HCT116 (cell line): ENCODE data around the gene LRRC3. TPM values are rescaled to one million over a fixed set of nuclear protein-coding genes. Genes with fewer than 3 reads are reported as not detected.

Experiments
- ATAC-seq: fragments of 200-7000 bp; cut with Tn5 transposase; 2 replicates; pipeline ENCODE4 v1.9.1; 2020; ENCODE audit warnings: mild to moderate bottlenecking, moderate library complexity
- BruUV-seq: library from RNA; stranded (reverse); fragments of 400-500 nt; replicated peaks from 2 replicates; lab custom pipeline; 2021; lab: Mats Ljungman, UMichigan
- CTCF ChIA-PET: fragments of 300-600 bp; sonication (Branson Sonifier 250); formaldehyde crosslinking; loops from one replicate; lab custom pipeline; 2021; ENCODE audit warnings: antibody characterized with exemption; lab: Charles Lee
- POLR2A ChIA-PET: fragments of 300-600, 350-600 bp; sonication (Branson Sonifier 250); formaldehyde crosslinking; loops from one replicate; lab custom pipeline; 2021; ENCODE audit warnings: antibody characterized with exemption; lab: Charles Lee
- RAD21 ChIA-PET, 2 experiments: fragments of 300-600 bp; sonication (Branson Sonifier 250); formaldehyde crosslinking; loops; one replicate each; lab custom pipeline; 2023; ENCODE audit warnings: low total read pairs in 2 of 2; ENCODE audit not compliant: uncharacterized antibody in 2 of 2, unreplicated experiment in 2 of 2, low non-redundant PET in 1 of 2; lab: Charles Lee
- DNase-seq: peaks from one replicate; pipeline ENCODE4 v3.0.0-alpha.2; 2010; ENCODE audit warnings: low read depth, low spot score
- H2AFZ ChIP-seq: fragments of 200-600 bp; shearing (Covaris generic), sonication (generic); 2 replicates; pipeline ENCODE4 v1.6.1; 2017; ENCODE audit warnings: low read depth, mixed run types, mixed read lengths, antibody characterized with exemption, low read length; ENCODE audit not compliant: poor library complexity, severe bottlenecking
- H3K27ac ChIP-seq: 2 replicates; pipeline ENCODE4 v1.5.1; 2012; ENCODE audit warnings: low read depth, low read length
- H3K27me3 ChIP-seq: fragments of 200-600 bp; sonication (generic); 2 replicates; pipeline ENCODE4 v1.6.1; 2016; ENCODE audit warnings: mixed run types, low read length, mixed read lengths; ENCODE audit not compliant: insufficient read depth
- H3K36me3 ChIP-seq, 2 experiments: fragments of 200-500 bp in 1 of 2; fragments of 200-600 bp in 1 of 2; sonication (Bioruptor generic) in 1 of 2; sonication (generic) in 1 of 2; 2 replicates each; pipeline versions ENCODE4 v1.5.1 to v1.6.1; 2014 to 2016; ENCODE audit warnings: low read length in 2 of 2, inconsistent platforms in 1 of 2, mixed read lengths in 1 of 2, mixed run types in 1 of 2; ENCODE audit not compliant: insufficient read depth in 2 of 2, control insufficient read depth in 1 of 2
- H3K4me1 ChIP-seq, 2 experiments: fragments of 200-600 bp in 1 of 2; sonication (generic) in 1 of 2; 2 replicates each; pipeline versions ENCODE4 v1.5.1 to v1.6.1; 2012 to 2017; ENCODE audit warnings: low read length in 2 of 2, inconsistent platforms in 1 of 2, mild to moderate bottlenecking in 1 of 2, mixed read lengths in 1 of 2, mixed run types in 1 of 2, moderate library complexity in 1 of 2; ENCODE audit not compliant: insufficient read depth in 2 of 2, control insufficient read depth in 1 of 2
- H3K4me2 ChIP-seq: fragments of 200-600 bp; sonication (generic); 2 replicates; pipeline ENCODE4 v1.6.1; 2017; ENCODE audit warnings: mixed run types, low read length, mixed read lengths
- H3K4me3 ChIP-seq, 2 experiments: fragments of 200-600 bp in 1 of 2; sonication (generic) in 1 of 2; replicated peaks in 1 of 2; 2 replicates each; pipeline ENCODE4 v1.5.1; 2011 to 2016; ENCODE audit warnings: low read length in 2 of 2, control low read depth in 1 of 2, low read depth in 1 of 2, mild to moderate bottlenecking in 1 of 2, mixed read lengths in 1 of 2, mixed run types in 1 of 2
- H3K79me2 ChIP-seq: fragments of 200-600 bp; sonication (generic); 2 replicates; pipeline ENCODE4 v1.6.1; 2017; ENCODE audit warnings: mild to moderate bottlenecking, mixed run types, low read length, moderate library complexity, mixed read lengths; ENCODE audit not compliant: insufficient read depth
- H3K9ac ChIP-seq: fragments of 200-600 bp; sonication (generic); 2 replicates; pipeline ENCODE4 v1.6.1; 2016; ENCODE audit warnings: low read length, mixed read lengths
- H3K9me2 ChIP-seq: fragments of 200-600 bp; sonication (generic), shearing (Covaris generic); 2 replicates; pipeline ENCODE4 v1.6.1; 2017; ENCODE audit warnings: mixed run types, mild to moderate bottlenecking, moderate library complexity; ENCODE audit not compliant: insufficient read depth
- H3K9me3 ChIP-seq, 2 experiments: fragments of 200-500 bp in 1 of 2; fragments of 200-600 bp in 1 of 2; sonication (Bioruptor generic) in 1 of 2; sonication (generic) in 1 of 2; 2 replicates each; pipeline ENCODE4 v1.6.1; 2014 to 2017; ENCODE audit warnings: low read length in 2 of 2, mixed read lengths in 2 of 2, inconsistent platforms in 1 of 2, low read depth in 1 of 2, mild to moderate bottlenecking in 1 of 2, mixed run types in 1 of 2, moderate library complexity in 1 of 2; ENCODE audit not compliant: control insufficient read depth in 1 of 2, insufficient read depth in 1 of 2
- H4K20me1 ChIP-seq: fragments of 200-600 bp; sonication (generic), shearing (Covaris generic); 2 replicates; pipeline ENCODE4 v1.6.1; 2017; ENCODE audit warnings: mixed run types, mild to moderate bottlenecking, moderate library complexity; ENCODE audit not compliant: insufficient read depth
- ATF3 ChIP-seq: IDR thresholded peaks from 2 replicates; pipeline ENCODE4 v1.6.1; 2012
- CBX3 ChIP-seq: IDR thresholded peaks from 2 replicates; pipeline ENCODE4 v1.6.1; 2012; ENCODE audit warnings: low read depth
- CEBPB ChIP-seq: IDR thresholded peaks from 2 replicates; pipeline ENCODE4 v1.6.1; 2012; ENCODE audit warnings: low read depth
- ELF1 ChIP-seq: IDR thresholded peaks from 2 replicates; pipeline ENCODE4 v1.6.1; 2012; ENCODE audit warnings: low read depth, borderline replicate concordance
- EZH2 ChIP-seq: fragments of 200-600 bp; sonication (generic); IDR thresholded peaks from 2 replicates; pipeline ENCODE4 v1.6.1; 2017; ENCODE audit warnings: antibody characterized with exemption, mixed run types
- EZH2phosphoT487 ChIP-seq: fragments of 200-600 bp; IDR thresholded peaks from 2 replicates; pipeline ENCODE4 v1.6.1; 2018; ENCODE audit warnings: antibody characterized with exemption, borderline replicate concordance
- FOSL1 ChIP-seq: IDR thresholded peaks from 2 replicates; pipeline ENCODE4 v1.6.1; 2012; ENCODE audit warnings: low read depth
- JUND ChIP-seq: IDR thresholded peaks from 2 replicates; pipeline ENCODE4 v1.6.1; 2012
- POLR2A ChIP-seq: IDR thresholded peaks from 2 replicates; pipeline ENCODE4 v1.7.0; 2011; ENCODE audit warnings: borderline replicate concordance; ENCODE audit not compliant: insufficient read depth, insufficient read length; ENCODE audit errors: extremely low read depth
- POLR2AphosphoS5 ChIP-seq: IDR thresholded peaks from 2 replicates; pipeline ENCODE4 v1.6.1; 2011; ENCODE audit warnings: mild to moderate bottlenecking, low read depth, low read length, moderate library complexity
- RAD21 ChIP-seq: IDR thresholded peaks from 2 replicates; pipeline ENCODE4 v1.6.1; 2012; ENCODE audit warnings: low read depth, mild to moderate bottlenecking
- SIN3A ChIP-seq: IDR thresholded peaks from 2 replicates; pipeline ENCODE4 v1.6.1; 2012; ENCODE audit warnings: low read depth
- SP1 ChIP-seq: IDR thresholded peaks from 2 replicates; pipeline ENCODE4 v1.6.1; 2012; ENCODE audit warnings: low read depth
- SRF ChIP-seq: IDR thresholded peaks from 2 replicates; pipeline ENCODE4 v1.6.1; 2012; ENCODE audit warnings: low read depth
- TCF7L2 ChIP-seq: IDR thresholded peaks from 2 replicates; pipeline ENCODE4 v1.7.0; 2011; ENCODE audit warnings: borderline replicate concordance, inconsistent platforms; ENCODE audit not compliant: insufficient read depth, insufficient read length; ENCODE audit errors: extremely low read depth
- ZFX ChIP-seq: fragments of 450-650 bp; IDR thresholded peaks from 2 replicates; pipeline ENCODE4 v1.6.1; 2017
- ZNF274 ChIP-seq: fragments of 200-500 bp; sonication (Bioruptor generic); IDR thresholded peaks from 2 replicates; pipeline ENCODE4 v1.6.1; 2014; ENCODE audit warnings: mild to moderate bottlenecking, low read depth, low read length, inconsistent platforms
- intact Hi-C: fragments of 100-400 bp; cut with micrococcal nuclease; formaldehyde crosslinking; loops from 2 replicates; pipeline ENCODE4 v1.10.0; 2022
- total RNA-seq: library from RNA; stranded (reverse); gene quantifications from one replicate; pipeline ENCODE4 v1.2.1, GENCODE V29; 2021; ENCODE audit not compliant: unreplicated experiment
- TF ChIP-seq, protein P1 (sequence below): IDR thresholded peaks from 2 replicates; pipeline ENCODE4 v1.6.1; 2012; ENCODE audit warnings: low read depth
- TF ChIP-seq, protein P2 (sequence below): IDR thresholded peaks from 2 replicates; pipeline ENCODE4 v1.6.1; 2012
- TF ChIP-seq, protein P3 (sequence below), 3 experiments: fragments of 200-600 bp in 1 of 3; sonication (generic) in 1 of 3; IDR thresholded peaks in 2 of 3; conservative IDR thresholded peaks in 1 of 3; 2 replicates each; pipeline ENCODE4 v1.5.1; 2012 to 2017; ENCODE audit warnings: low read depth in 2 of 3, low read length in 2 of 3, antibody characterized with exemption in 1 of 3, borderline replicate concordance in 1 of 3, control low read depth in 1 of 3, mild to moderate bottlenecking in 1 of 3, mixed read lengths in 1 of 3, mixed run types in 1 of 3, moderate library complexity in 1 of 3; ENCODE audit not compliant: insufficient read depth in 1 of 3

LRRC3 gene
- total RNA-seq, 1 experiment from 2014 or later: 7.5 TPM

- TF ChIP-seq, protein P1, sequence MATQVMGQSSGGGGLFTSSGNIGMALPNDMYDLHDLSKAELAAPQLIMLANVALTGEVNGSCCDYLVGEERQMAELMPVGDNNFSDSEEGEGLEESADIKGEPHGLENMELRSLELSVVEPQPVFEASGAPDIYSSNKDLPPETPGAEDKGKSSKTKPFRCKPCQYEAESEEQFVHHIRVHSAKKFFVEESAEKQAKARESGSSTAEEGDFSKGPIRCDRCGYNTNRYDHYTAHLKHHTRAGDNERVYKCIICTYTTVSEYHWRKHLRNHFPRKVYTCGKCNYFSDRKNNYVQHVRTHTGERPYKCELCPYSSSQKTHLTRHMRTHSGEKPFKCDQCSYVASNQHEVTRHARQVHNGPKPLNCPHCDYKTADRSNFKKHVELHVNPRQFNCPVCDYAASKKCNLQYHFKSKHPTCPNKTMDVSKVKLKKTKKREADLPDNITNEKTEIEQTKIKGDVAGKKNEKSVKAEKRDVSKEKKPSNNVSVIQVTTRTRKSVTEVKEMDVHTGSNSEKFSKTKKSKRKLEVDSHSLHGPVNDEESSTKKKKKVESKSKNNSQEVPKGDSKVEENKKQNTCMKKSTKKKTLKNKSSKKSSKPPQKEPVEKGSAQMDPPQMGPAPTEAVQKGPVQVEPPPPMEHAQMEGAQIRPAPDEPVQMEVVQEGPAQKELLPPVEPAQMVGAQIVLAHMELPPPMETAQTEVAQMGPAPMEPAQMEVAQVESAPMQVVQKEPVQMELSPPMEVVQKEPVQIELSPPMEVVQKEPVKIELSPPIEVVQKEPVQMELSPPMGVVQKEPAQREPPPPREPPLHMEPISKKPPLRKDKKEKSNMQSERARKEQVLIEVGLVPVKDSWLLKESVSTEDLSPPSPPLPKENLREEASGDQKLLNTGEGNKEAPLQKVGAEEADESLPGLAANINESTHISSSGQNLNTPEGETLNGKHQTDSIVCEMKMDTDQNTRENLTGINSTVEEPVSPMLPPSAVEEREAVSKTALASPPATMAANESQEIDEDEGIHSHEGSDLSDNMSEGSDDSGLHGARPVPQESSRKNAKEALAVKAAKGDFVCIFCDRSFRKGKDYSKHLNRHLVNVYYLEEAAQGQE: no peak
- TF ChIP-seq, protein P2, sequence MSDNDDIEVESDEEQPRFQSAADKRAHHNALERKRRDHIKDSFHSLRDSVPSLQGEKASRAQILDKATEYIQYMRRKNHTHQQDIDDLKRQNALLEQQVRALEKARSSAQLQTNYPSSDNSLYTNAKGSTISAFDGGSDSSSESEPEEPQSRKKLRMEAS: no peak
- TF ChIP-seq SIN3A (no peak), RAD21 (no peak), JUND (no peak), FOSL1 (no peak), POLR2A (no peak), EZH2 (no peak)
- TF ChIP-seq, all 23 proteins: peak for 0
These were observed 2.2 kb upstream of the LRRC3 start (continued) for GRCh38 chr21:44453120-44453519.

GRCh38 chr21:44454058-44454457 lies 1.3 kb upstream of the LRRC3 start:
- Histone ChIP-seq H3K36me3 (no peaks in the 10 kb centered on the region), H3K9ac (no peak overlapping the region), H4K20me1 (no peaks in the 10 kb centered on the region), H3K79me2 (no peaks in the 10 kb centered on the region), H3K27ac (no peak overlapping the region), H2AFZ (no peak overlapping the region), H3K27me3 (peaks cover 19% of the 10 kb centered on the region), H3K4me3 (no peak overlapping the region), H3K9me3 (no peaks in the 10 kb centered on the region), H3K4me2 (no peak overlapping the region), H3K9me2 (no peaks in the 10 kb centered on the region), H3K4me1 (peaks cover 6 to 10% of the 10 kb centered on the region in 2 experiments; a peak in 3 of 4 replicates)
- POLR2A ChIA-PET: no interaction called here
- DNase-seq (no peak), ATAC-seq (no peak)
- no TSS peak for BruUV-seq
- RAD21 ChIA-PET: no interaction called here
- intact Hi-C loops: no loop called here
- CTCF ChIA-PET: interaction anchor here (1.1 kb wide), 1 partner anchor 25 kb away, joined by 3 read pairs; no protein-coding TSS in a partner anchor
- TF ChIP-seq, protein P2: no peak
- TF ChIP-seq SRF: no peak
- no peak for TF ChIP-seq RAD21
- TF ChIP-seq ATF3: no peak
- TF ChIP-seq CEBPB: no peak
- no peak for TF ChIP-seq ZNF274
- TF ChIP-seq CBX3: no peak
- no peak for TF ChIP-seq ELF1
- TF ChIP-seq, protein P3, sequence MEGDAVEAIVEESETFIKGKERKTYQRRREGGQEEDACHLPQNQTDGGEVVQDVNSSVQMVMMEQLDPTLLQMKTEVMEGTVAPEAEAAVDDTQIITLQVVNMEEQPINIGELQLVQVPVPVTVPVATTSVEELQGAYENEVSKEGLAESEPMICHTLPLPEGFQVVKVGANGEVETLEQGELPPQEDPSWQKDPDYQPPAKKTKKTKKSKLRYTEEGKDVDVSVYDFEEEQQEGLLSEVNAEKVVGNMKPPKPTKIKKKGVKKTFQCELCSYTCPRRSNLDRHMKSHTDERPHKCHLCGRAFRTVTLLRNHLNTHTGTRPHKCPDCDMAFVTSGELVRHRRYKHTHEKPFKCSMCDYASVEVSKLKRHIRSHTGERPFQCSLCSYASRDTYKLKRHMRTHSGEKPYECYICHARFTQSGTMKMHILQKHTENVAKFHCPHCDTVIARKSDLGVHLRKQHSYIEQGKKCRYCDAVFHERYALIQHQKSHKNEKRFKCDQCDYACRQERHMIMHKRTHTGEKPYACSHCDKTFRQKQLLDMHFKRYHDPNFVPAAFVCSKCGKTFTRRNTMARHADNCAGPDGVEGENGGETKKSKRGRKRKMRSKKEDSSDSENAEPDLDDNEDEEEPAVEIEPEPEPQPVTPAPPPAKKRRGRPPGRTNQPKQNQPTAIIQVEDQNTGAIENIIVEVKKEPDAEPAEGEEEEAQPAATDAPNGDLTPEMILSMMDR (IDR thresholded peaks at IDR 0.05 in 2 of 3, conservative IDR thresholded peaks at IDR 0.05 in 1 of 3; ENCODE audit: borderline replicate concordance in 1 of 3, insufficient read depth in 1 of 3, low read depth in 2 of 3, low read length in 2 of 3): no peak
- TF ChIP-seq SP1: no peak
- no peak for TF ChIP-seq ZFX
- no peak for TF ChIP-seq EZH2
- TF ChIP-seq EZH2phosphoT487: no peak
- no peak for TF ChIP-seq POLR2AphosphoS5
- no peak for TF ChIP-seq TCF7L2
- TF ChIP-seq JUND: no peak
